Left lung (tissue), 10 donors: ENCODE measurements around the gene TRAPPC6A. TPM values are rescaled to one million over a fixed set of nuclear protein-coding genes. Genes with fewer than 3 reads are reported as not detected.
A peak's percentile ranks its signal among the peaks of the same experiment; 100 is the strongest.

Experiments used
- ATAC-seq: fragments of 200-7000 bp; cut with Tn5 transposase; one replicate; pipeline ENCODE4 v1.9.1; 2020; ENCODE audit warnings: moderate library complexity
- DNase-seq, 4 donors: peaks; one replicate each; pipeline ENCODE4 v3.0.0-alpha.2; 2013 to 2020
- H3K27ac ChIP-seq, 2 donors: fragments of 200-600 bp; sonication (generic) in 1 of 2; one replicate each; pipeline versions ENCODE4 v1.5.0 to v1.8.0; 2020 to 2021
- H3K27me3 ChIP-seq, 2 donors: fragments of 200-600 bp; sonication (generic) in 1 of 2; one replicate each; pipeline versions ENCODE4 v1.5.0 to v1.8.0; 2020 to 2021
- H3K36me3 ChIP-seq, 2 donors: fragments of 200-600 bp; sonication (generic) in 1 of 2; one replicate each; pipeline versions ENCODE4 v1.5.0 to v1.8.0; 2020 to 2021
- H3K4me1 ChIP-seq, 2 donors: fragments of 200-600 bp; one replicate each; pipeline ENCODE4 v1.8.0; 2021
- H3K4me3 ChIP-seq, 2 donors: fragments of 200-600 bp; sonication (generic) in 1 of 2; one replicate each; pipeline versions ENCODE4 v1.5.0 to v1.8.0; 2020 to 2021; ENCODE audit warnings: mild to moderate bottlenecking in 1 of 2
- H3K9me3 ChIP-seq, 2 donors: fragments of 200-600 bp; sonication (generic) in 1 of 2; one replicate each; pipeline versions ENCODE4 v1.5.0 to v1.8.0; 2020 to 2021
- CTCF ChIP-seq, 2 donors: fragments of 200-600 bp; sonication (generic) in 1 of 2; IDR thresholded peaks; one replicate each; pipeline versions ENCODE4 v1.5.0 to v1.8.0; 2021; ENCODE audit warnings: antibody characterized with exemption in 2 of 2
- intact Hi-C, 2 donors: fragments of 100-400 bp; cut with DNase I; formaldehyde crosslinking; loops; one replicate each; pipeline versions ENCODE4 v1.11.2 to v1.14.2; 2022
- polyA plus RNA-seq, 6 donors: library from polyadenylated mRNA; unstranded; fragments of 120-200 nt; gene quantifications; one replicate each; pipeline ENCODE4 v1.2.1, GENCODE V29; 2013; ENCODE audit not compliant: insufficient read length in 6 of 6
- total RNA-seq, 2 donors: library from RNA; stranded (reverse); fragmentation: NEBNext Ultra II Directional; extraction: Animal tissue kit (Norgen Biotek cat#: 25700); gene quantifications; one replicate each; pipeline ENCODE4 v1.2.1, GENCODE V29; 2021
- donor health status: DM: no; HTN: yes; CAD: no.
- donor health status: DM: no; HTN: no; CAD: no.

Gene TRAPPC6A
- total and polyA plus RNA-seq, 8 donors = 13.0 to 28.9 (median 23.2) TPM

GRCh38 chr19:45130888-45131615, 47.0 kb downstream of the TRAPPC6A start:
- Histone ChIP-seq H3K9me3 (no peaks in the 10 kb centered on the region), H3K36me3 (peaks cover 0 to 5% of the 10 kb centered on the region in 2 donors), H3K4me3 (no peak overlapping the region), H3K4me1 (no peaks in the 10 kb centered on the region), H3K27ac (no peak overlapping the region), H3K27me3 (no peaks in the 10 kb centered on the region)
- DNase-seq (no peak), ATAC-seq (peak; percentile 7)
- intact Hi-C loops = no loop called here
- no peak for TF ChIP-seq CTCF (IDR thresholded peaks at IDR 0.05)

- Histone ChIP-seq H3K36me3 (peaks cover 0 to 5% of the 10 kb centered on the region in 2 donors), H3K4me3 (no peak overlapping the region), H3K9me3 (no peaks in the 10 kb centered on the region), H3K4me1 (peaks cover 0 to 4% of the 10 kb centered on the region in 2 donors), H3K27me3 (no peaks in the 10 kb centered on the region), H3K27ac (no peak overlapping the region)
- no peak for ATAC-seq
- TF ChIP-seq CTCF (IDR thresholded peaks at IDR 0.05) = no peak
- no peak for DNase-seq
- intact Hi-C loops = no loop called here
Observed at GRCh38 chr19:45130236-45130635, 47.8 kb downstream of the TRAPPC6A start.

- Histone ChIP-seq H3K27ac (no peak overlapping the region), H3K4me3 (no peak overlapping the region), H3K36me3 (peaks cover 0 to 5% of the 10 kb centered on the region in 2 donors), H3K27me3 (no peaks in the 10 kb centered on the region), H3K9me3 (no peaks in the 10 kb centered on the region), H3K4me1 (peaks cover 0 to 4% of the 10 kb centered on the region in 2 donors)
- TF ChIP-seq CTCF (IDR thresholded peaks at IDR 0.05) = no peak
- ATAC-seq (no peak), DNase-seq (no peak)
- intact Hi-C loops = no loop called here
Observed at GRCh38 chr19:45128806-45129205, 49.2 kb downstream of the TRAPPC6A start.

GRCh38 chr19:45128146-45128545, 49.9 kb downstream of the TRAPPC6A start:
- Histone ChIP-seq H3K4me1 (peaks cover 0 to 4% of the 10 kb centered on the region in 2 donors), H3K27ac (no peak overlapping the region), H3K27me3 (no peaks in the 10 kb centered on the region), H3K36me3 (peaks cover 0 to 5% of the 10 kb centered on the region in 2 donors), H3K4me3 (no peak overlapping the region), H3K9me3 (no peaks in the 10 kb centered on the region)
- intact Hi-C loops = no loop called here
- ATAC-seq (no peak), DNase-seq (no peak)
- TF ChIP-seq CTCF (IDR thresholded peaks at IDR 0.05) = no peak

GRCh38 chr19:45126654-45127053, 51.4 kb downstream of the TRAPPC6A start:
- Histone ChIP-seq H3K4me3 (no peak overlapping the region), H3K4me1 (peaks cover 0 to 6% of the 10 kb centered on the region in 2 donors), H3K27ac (no peak overlapping the region), H3K27me3 (no peaks in the 10 kb centered on the region), H3K36me3 (peaks cover 0 to 5% of the 10 kb centered on the region in 2 donors), H3K9me3 (no peaks in the 10 kb centered on the region)
- TF ChIP-seq CTCF (IDR thresholded peaks at IDR 0.05) = no peak
- DNase-seq (no peak), ATAC-seq (no peak)
- intact Hi-C loops = no loop called here
